ENCODE data around the gene CCL13.
A peak's percentile ranks its signal among the peaks of the same experiment; 100 is the strongest.
"Not testable (repeated sequence)": the region's sequence is repeated elsewhere in the genome, so short reads cannot be mapped to it uniquely, and the experiment has no call there.

The CCL13 gene

GRCh38 chr17:34356194-34356593 lies at the start of gene CCL13:
TSS of gene CCL13 (plus strand) at chr17:34356480. CDS start at chr17:34356527, 47 bp downstream.
- DNase-seq (ENCODE audit: low spot score): no peak

GRCh38 chr17:34307110-34307509 lies 49.2 kb upstream of the CCL13 start:
- no peak for DNase-seq (ENCODE audit: low spot score)

GRCh38 chr17:34308371-34308770 lies 47.9 kb upstream of the CCL13 start:
- DNase-seq (ENCODE audit: low spot score): no peak

- DNase-seq (ENCODE audit: low spot score): no peak
Observed at GRCh38 chr17:34311291-34311690, 45.0 kb upstream of the CCL13 start.

GRCh38 chr17:34312080-34312479 lies 44.2 kb upstream of the CCL13 start:
- DNase-seq (ENCODE audit: low spot score): no peak

- no peak for DNase-seq (ENCODE audit: low spot score)
Observed at GRCh38 chr17:34313164-34313563, 43.1 kb upstream of the CCL13 start.

- no peak for DNase-seq (ENCODE audit: low spot score)
Observed at GRCh38 chr17:34314279-34314678, 42.0 kb upstream of the CCL13 start.

GRCh38 chr17:34318474-34318873 lies 37.8 kb upstream of the CCL13 start:
- peak; percentile 57 for DNase-seq (ENCODE audit: low spot score)

GRCh38 chr17:34319039-34319483 lies 37.2 kb upstream of the CCL13 start, which contains the start of gene CCL8:
TSS of gene CCL8 (plus strand) at chr17:34319435. CDS start at chr17:34319502, 67 bp downstream.
- DNase-seq (ENCODE audit: low spot score): no peak

- DNase-seq (ENCODE audit: low spot score): no peak
Observed at GRCh38 chr17:34321964-34322363, 34.3 kb upstream of the CCL13 start.

GRCh38 chr17:34327580-34327979 lies 28.7 kb upstream of the CCL13 start:
- DNase-seq (ENCODE audit: low spot score): not testable (repeated sequence)

GRCh38 chr17:34337701-34338100 lies 18.6 kb upstream of the CCL13 start:
- no peak for DNase-seq (ENCODE audit: low spot score)

- DNase-seq (ENCODE audit: low spot score): no peak
Observed at GRCh38 chr17:34339138-34339770, 17.0 kb upstream of the CCL13 start.

GRCh38 chr17:34341916-34342315 lies 14.4 kb upstream of the CCL13 start:
- DNase-seq (ENCODE audit: low spot score): no peak

GRCh38 chr17:34347063-34347462 lies 9.2 kb upstream of the CCL13 start:
- DNase-seq (ENCODE audit: low spot score): no peak

- DNase-seq (ENCODE audit: low spot score): no peak
Observed at GRCh38 chr17:34349751-34350150, 6.5 kb upstream of the CCL13 start.

- no peak for DNase-seq (ENCODE audit: low spot score)
Observed at GRCh38 chr17:34351096-34351495, 5.2 kb upstream of the CCL13 start.

- DNase-seq (ENCODE audit: low spot score): no peak
Observed at GRCh38 chr17:34352191-34352590, 4.1 kb upstream of the CCL13 start.

- DNase-seq (ENCODE audit: low spot score): no peak
Observed at GRCh38 chr17:34354637-34355036, 1.6 kb upstream of the CCL13 start.

GRCh38 chr17:34357398-34357797 lies 1.1 kb downstream of the CCL13 start:
- DNase-seq (ENCODE audit: low spot score): no peak

- no peak for DNase-seq (ENCODE audit: low spot score)
Observed at GRCh38 chr17:34358631-34359030, 2.4 kb downstream of the CCL13 start.

GRCh38 chr17:34360601-34361270 lies 4.5 kb downstream of the CCL13 start:
- no peak for DNase-seq (ENCODE audit: low spot score)

- peak; percentile 87 for DNase-seq (ENCODE audit: low spot score)
Observed at GRCh38 chr17:34361478-34362061, 5.3 kb downstream of the CCL13 start.

All from NAMALWA (cell line).